Neural cell (in vitro differentiated cells): ENCODE data around the gene LAPTM5. TPM values are rescaled to one million over a fixed set of nuclear protein-coding genes. Genes with fewer than 3 reads are reported as not detected.

Experiments
- H2AFZ ChIP-seq: fragments of 200-600, 300-800 bp; sonication (generic), shearing (Covaris generic); 2 replicates; pipeline ENCODE4 v1.6.0; 2014; ENCODE audit warnings: low read depth, mild to moderate bottlenecking, antibody characterized with exemption, low read length, moderate library complexity
- H3F3A ChIP-seq: fragments of 200-600 bp; shearing (Covaris generic); 2 replicates; pipeline ENCODE4 v1.6.1; 2016; ENCODE audit warnings: mild to moderate bottlenecking, moderate library complexity, mixed read lengths, antibody characterized with exemption, low read length; ENCODE audit not compliant: insufficient read depth, poor library complexity, severe bottlenecking
- H3K27ac ChIP-seq: fragments of 200-600, 300-800 bp; sonication (generic), shearing (Covaris generic); 2 replicates; pipeline ENCODE4 v1.5.1; 2014; ENCODE audit warnings: mild to moderate bottlenecking, low read length, moderate library complexity
- H3K27me3 ChIP-seq: fragments of 300-800, 200-600 bp; sonication (generic), shearing (Covaris generic); 2 replicates; pipeline ENCODE4 v1.6.0; 2014; ENCODE audit warnings: mild to moderate bottlenecking, low read depth, low read length, moderate library complexity; ENCODE audit not compliant: insufficient read depth
- H3K36me3 ChIP-seq: fragments of 300-800, 200-600 bp; sonication (generic), shearing (Covaris generic); 2 replicates; pipeline ENCODE4 v1.5.1; 2014; ENCODE audit warnings: mild to moderate bottlenecking, antibody characterized with exemption, low read length, moderate library complexity; ENCODE audit not compliant: insufficient read depth
- H3K4me2 ChIP-seq: fragments of 300-800, 200-600 bp; sonication (generic), shearing (Covaris generic); 2 replicates; pipeline ENCODE4 v1.6.0; 2014; ENCODE audit warnings: mild to moderate bottlenecking, low read length
- H3K4me3 ChIP-seq: fragments of 300-800, 200-600 bp; sonication (generic), shearing (Covaris generic); 2 replicates; pipeline ENCODE4 v1.5.1; 2014; ENCODE audit warnings: mild to moderate bottlenecking, low read length, moderate library complexity
- H3K79me2 ChIP-seq: fragments of 200-600 bp; shearing (Covaris generic); replicated peaks from 2 replicates; pipeline ENCODE4 v1.6.0; 2014; ENCODE audit warnings: mild to moderate bottlenecking, low read length, moderate library complexity; ENCODE audit not compliant: insufficient read depth
- H3K9ac ChIP-seq: fragments of 300-800, 200-600 bp; sonication (generic), shearing (Covaris generic); 2 replicates; pipeline ENCODE4 v1.6.1; 2016; ENCODE audit warnings: mild to moderate bottlenecking, low read length, mixed read lengths
- H3K9me2 ChIP-seq: fragments of 200-600 bp; shearing (Covaris generic); 2 replicates; pipeline ENCODE4 v1.6.1; 2016; ENCODE audit warnings: mild to moderate bottlenecking, low read length, mixed read lengths; ENCODE audit not compliant: insufficient read depth
- H3K9me3 ChIP-seq: fragments of 200-600, 300-800 bp; sonication (generic), shearing (Covaris generic); 2 replicates; pipeline ENCODE4 v1.6.1; 2016; ENCODE audit warnings: mild to moderate bottlenecking, mixed run types, low read length, moderate library complexity, mixed read lengths
- H4K20me1 ChIP-seq: fragments of 200-600 bp; shearing (Covaris generic); 2 replicates; pipeline ENCODE4 v1.6.1; 2016; ENCODE audit warnings: mild to moderate bottlenecking, mixed run types; ENCODE audit not compliant: insufficient read depth
- EP300 ChIP-seq: fragments of 450-650 bp; conservative IDR thresholded peaks from 2 replicates; pipeline ENCODE4 v1.6.1; 2014; ENCODE audit warnings: antibody characterized with exemption, mild to moderate bottlenecking, moderate library complexity; ENCODE audit not compliant: poor library complexity, severe bottlenecking
- EZH2 ChIP-seq: fragments of 200-600, 300-800 bp; shearing (Covaris generic), sonication (generic); IDR thresholded peaks from 2 replicates; pipeline ENCODE4 v1.6.1; 2014; ENCODE audit warnings: antibody characterized with exemption, low read length, borderline replicate concordance, mild to moderate bottlenecking; ENCODE audit not compliant: insufficient read depth, poor library complexity, severe bottlenecking
- MXI1 ChIP-seq: fragments of 450-650 bp; conservative IDR thresholded peaks from 2 replicates; pipeline ENCODE4 v1.6.1; 2014; ENCODE audit warnings: antibody characterized with exemption, mild to moderate bottlenecking; ENCODE audit not compliant: poor library complexity, severe bottlenecking
- POLR2AphosphoS5 ChIP-seq: IDR thresholded peaks from 2 replicates; pipeline ENCODE4 v1.6.1; 2012
- RAD21 ChIP-seq: fragments of 450-650 bp; conservative IDR thresholded peaks from 2 replicates; pipeline ENCODE4 v1.6.1; 2014; ENCODE audit warnings: antibody characterized with exemption, mild to moderate bottlenecking, moderate library complexity
- SMC3 ChIP-seq: fragments of 450-650 bp; conservative IDR thresholded peaks from 2 replicates; pipeline ENCODE4 v1.6.1; 2014; ENCODE audit warnings: antibody characterized with exemption, mild to moderate bottlenecking, moderate library complexity; ENCODE audit not compliant: poor library complexity
- TAF1 ChIP-seq: IDR thresholded peaks from 2 replicates; pipeline ENCODE4 v1.6.1; 2012; ENCODE audit warnings: low read depth
- polyA plus RNA-seq: library from polyadenylated mRNA; depleted of rRNA; stranded (reverse); fragments of >200 nt; gene quantifications from 2 replicates; pipeline ENCODE4 v1.2.3, GENCODE V29; 2014
- TF ChIP-seq, protein P1 (sequence below): IDR thresholded peaks from 2 replicates; pipeline ENCODE4 v1.6.1; 2012; ENCODE audit warnings: borderline replicate concordance
- TF ChIP-seq, protein P2 (sequence below): fragments of 450-650 bp; IDR thresholded peaks from 2 replicates; pipeline ENCODE4 v1.5.1; 2014; ENCODE audit warnings: antibody characterized with exemption, mild to moderate bottlenecking, moderate library complexity; ENCODE audit not compliant: poor library complexity, severe bottlenecking

The LAPTM5 gene
- polyA plus RNA-seq, 1 donor from 2014 or later = 0.12 TPM

DNA sequence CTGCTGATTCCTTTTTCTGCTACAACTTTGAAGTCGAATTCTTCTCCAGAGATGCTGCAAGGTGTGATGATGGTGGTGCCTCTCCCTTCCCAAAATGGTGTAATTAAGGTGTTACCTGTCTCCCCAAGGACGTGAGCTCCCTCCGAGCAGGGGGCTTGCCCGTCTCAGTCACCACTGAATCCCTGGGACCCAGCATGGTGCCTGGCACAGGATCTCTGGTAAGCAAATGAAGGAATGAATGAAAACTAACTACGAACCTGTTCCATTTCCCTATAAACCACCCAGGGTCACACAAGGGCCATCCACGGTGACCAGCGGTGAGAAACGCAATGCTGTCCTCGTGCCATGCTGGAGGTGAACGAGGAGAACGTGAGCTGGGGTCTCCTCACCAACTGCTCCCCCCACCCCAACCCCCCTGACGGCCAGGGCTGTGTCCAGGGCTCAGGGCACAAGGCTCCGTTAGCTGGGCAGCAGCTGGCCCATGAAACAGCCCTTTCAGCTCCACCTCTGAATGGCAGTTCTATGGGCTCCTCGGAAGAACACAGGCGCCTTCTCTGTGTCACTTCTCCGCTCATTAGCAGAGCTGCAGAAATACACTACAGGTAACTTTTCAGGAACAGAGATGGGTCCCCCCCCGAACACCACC, 32.0 kb downstream of the LAPTM5 start:
- no peak overlapping the region for H3K9ac ChIP-seq
- H3K27ac ChIP-seq = no peak overlapping the region
- H3K9me3 ChIP-seq = no peaks in the 10 kb centered on the region
- H3K27me3 ChIP-seq = no peaks in the 10 kb centered on the region
- H2AFZ ChIP-seq = no peak overlapping the region
- H3K79me2 ChIP-seq = no peaks in the 10 kb centered on the region
- H3K9me2 ChIP-seq = no peaks in the 10 kb centered on the region
- H3F3A ChIP-seq = no peaks in the 10 kb centered on the region
- no peaks in the 10 kb centered on the region for H3K36me3 ChIP-seq
- no peak overlapping the region for H3K4me3 ChIP-seq
- TF ChIP-seq, protein P1, sequence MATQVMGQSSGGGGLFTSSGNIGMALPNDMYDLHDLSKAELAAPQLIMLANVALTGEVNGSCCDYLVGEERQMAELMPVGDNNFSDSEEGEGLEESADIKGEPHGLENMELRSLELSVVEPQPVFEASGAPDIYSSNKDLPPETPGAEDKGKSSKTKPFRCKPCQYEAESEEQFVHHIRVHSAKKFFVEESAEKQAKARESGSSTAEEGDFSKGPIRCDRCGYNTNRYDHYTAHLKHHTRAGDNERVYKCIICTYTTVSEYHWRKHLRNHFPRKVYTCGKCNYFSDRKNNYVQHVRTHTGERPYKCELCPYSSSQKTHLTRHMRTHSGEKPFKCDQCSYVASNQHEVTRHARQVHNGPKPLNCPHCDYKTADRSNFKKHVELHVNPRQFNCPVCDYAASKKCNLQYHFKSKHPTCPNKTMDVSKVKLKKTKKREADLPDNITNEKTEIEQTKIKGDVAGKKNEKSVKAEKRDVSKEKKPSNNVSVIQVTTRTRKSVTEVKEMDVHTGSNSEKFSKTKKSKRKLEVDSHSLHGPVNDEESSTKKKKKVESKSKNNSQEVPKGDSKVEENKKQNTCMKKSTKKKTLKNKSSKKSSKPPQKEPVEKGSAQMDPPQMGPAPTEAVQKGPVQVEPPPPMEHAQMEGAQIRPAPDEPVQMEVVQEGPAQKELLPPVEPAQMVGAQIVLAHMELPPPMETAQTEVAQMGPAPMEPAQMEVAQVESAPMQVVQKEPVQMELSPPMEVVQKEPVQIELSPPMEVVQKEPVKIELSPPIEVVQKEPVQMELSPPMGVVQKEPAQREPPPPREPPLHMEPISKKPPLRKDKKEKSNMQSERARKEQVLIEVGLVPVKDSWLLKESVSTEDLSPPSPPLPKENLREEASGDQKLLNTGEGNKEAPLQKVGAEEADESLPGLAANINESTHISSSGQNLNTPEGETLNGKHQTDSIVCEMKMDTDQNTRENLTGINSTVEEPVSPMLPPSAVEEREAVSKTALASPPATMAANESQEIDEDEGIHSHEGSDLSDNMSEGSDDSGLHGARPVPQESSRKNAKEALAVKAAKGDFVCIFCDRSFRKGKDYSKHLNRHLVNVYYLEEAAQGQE = no peak
- TF ChIP-seq SMC3 (no peak), TAF1 (no peak), POLR2AphosphoS5 (no peak), EZH2 (no peak), EP300 (no peak), MXI1 (no peak), RAD21 (no peak)
- TF ChIP-seq, protein P2, sequence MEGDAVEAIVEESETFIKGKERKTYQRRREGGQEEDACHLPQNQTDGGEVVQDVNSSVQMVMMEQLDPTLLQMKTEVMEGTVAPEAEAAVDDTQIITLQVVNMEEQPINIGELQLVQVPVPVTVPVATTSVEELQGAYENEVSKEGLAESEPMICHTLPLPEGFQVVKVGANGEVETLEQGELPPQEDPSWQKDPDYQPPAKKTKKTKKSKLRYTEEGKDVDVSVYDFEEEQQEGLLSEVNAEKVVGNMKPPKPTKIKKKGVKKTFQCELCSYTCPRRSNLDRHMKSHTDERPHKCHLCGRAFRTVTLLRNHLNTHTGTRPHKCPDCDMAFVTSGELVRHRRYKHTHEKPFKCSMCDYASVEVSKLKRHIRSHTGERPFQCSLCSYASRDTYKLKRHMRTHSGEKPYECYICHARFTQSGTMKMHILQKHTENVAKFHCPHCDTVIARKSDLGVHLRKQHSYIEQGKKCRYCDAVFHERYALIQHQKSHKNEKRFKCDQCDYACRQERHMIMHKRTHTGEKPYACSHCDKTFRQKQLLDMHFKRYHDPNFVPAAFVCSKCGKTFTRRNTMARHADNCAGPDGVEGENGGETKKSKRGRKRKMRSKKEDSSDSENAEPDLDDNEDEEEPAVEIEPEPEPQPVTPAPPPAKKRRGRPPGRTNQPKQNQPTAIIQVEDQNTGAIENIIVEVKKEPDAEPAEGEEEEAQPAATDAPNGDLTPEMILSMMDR = no peak
- H4K20me1 ChIP-seq = no peaks in the 10 kb centered on the region
- H3K4me2 ChIP-seq = no peak overlapping the region

DNA sequence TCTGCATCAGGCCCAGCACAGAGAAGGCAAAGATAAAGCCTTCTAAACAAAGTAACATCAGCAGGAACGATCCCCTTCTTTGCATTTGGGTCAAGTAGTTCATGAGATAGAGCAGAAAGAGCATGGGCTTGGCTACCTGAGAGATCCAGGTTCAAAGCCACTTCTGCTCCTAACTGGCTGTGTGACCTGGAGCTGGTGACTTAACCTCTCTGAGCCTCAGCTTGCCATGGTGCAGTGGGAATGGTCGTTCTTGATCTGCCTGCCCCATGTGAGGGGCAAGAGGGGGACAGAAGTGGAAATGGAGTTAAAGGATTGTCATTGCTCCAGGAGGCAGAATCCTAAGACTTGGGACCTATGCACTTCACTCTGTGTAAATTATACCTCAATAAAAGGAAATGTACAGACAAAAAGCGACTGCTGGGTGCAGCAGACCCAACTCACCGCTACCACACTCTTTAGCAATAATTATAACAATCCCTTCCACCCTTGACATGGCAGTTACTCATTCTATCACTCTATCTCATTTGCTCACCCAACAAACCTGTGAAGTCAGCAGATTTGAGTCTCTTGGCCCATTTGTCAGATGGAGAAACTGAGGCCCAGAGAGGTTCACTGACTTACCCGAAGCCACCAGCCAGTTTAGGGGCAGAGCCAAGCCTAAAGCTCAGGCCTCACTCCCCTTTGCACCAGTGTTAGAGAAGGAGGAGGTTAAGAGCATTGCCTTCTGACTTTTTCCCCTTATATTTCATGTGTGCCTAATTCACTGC, 32.7 kb downstream of the LAPTM5 start:
- Histone ChIP-seq H3F3A (no peaks in the 10 kb centered on the region), H4K20me1 (no peaks in the 10 kb centered on the region), H3K9ac (no peak overlapping the region), H2AFZ (no peak overlapping the region), H3K9me2 (no peaks in the 10 kb centered on the region), H3K9me3 (no peaks in the 10 kb centered on the region), H3K27ac (no peak overlapping the region), H3K4me2 (no peak overlapping the region), H3K36me3 (no peaks in the 10 kb centered on the region), H3K27me3 (no peaks in the 10 kb centered on the region), H3K4me3 (no peak overlapping the region), H3K79me2 (no peaks in the 10 kb centered on the region)
- TF ChIP-seq SMC3 = no peak
- no peak for TF ChIP-seq MXI1
- TF ChIP-seq EP300 = no peak
- TF ChIP-seq POLR2AphosphoS5 = no peak
- no peak for TF ChIP-seq RAD21
- TF ChIP-seq TAF1 = no peak
- TF ChIP-seq EZH2 = no peak
- TF ChIP-seq, protein P2 = no peak
- TF ChIP-seq, protein P1 = no peak
